HG03378 (cell line): ENCODE results near the gene CSK.
A peak's percentile ranks its signal among the peaks of the same experiment; 100 is the strongest.

Source experiments
- ATAC-seq: cut with Tn5 transposase; IDR thresholded peaks from one replicate; pipeline ENCODE4 v1.9.1; 2021; ENCODE audit warnings: mild to moderate bottlenecking, moderate library complexity; ENCODE audit not compliant: unreplicated experiment

CSK gene

GRCh38 chr15:74799856-74800558 is 18.1 kb downstream of the CSK start:
- ATAC-seq: no peak

GRCh38 chr15:74800559-74801094 is 18.7 kb downstream of the CSK start:
- no peak for ATAC-seq

- ATAC-seq: no peak
Measured at GRCh38 chr15:74801311-74801997, 19.6 kb downstream of the CSK start.

- no peak for ATAC-seq
Measured at GRCh38 chr15:74802290-74802689, 20.4 kb downstream of the CSK start.

GRCh38 chr15:74802862-74803447 is 21.1 kb downstream of the CSK start:
- no peak for ATAC-seq

- no peak for ATAC-seq
Measured at GRCh38 chr15:74804935-74805334, 23.1 kb downstream of the CSK start.

- ATAC-seq: no peak
Measured at GRCh38 chr15:74807282-74807681, 25.4 kb downstream of the CSK start.

GRCh38 chr15:74808078-74808839 is 26.4 kb downstream of the CSK start:
- ATAC-seq: no peak

GRCh38 chr15:74808840-74809229 is 27.0 kb downstream of the CSK start:
- ATAC-seq: no peak

GRCh38 chr15:74809242-74809641 is 27.4 kb downstream of the CSK start:
- no peak for ATAC-seq

GRCh38 chr15:74809956-74810355 is 28.1 kb downstream of the CSK start:
- ATAC-seq: no peak

- no peak for ATAC-seq
Measured at GRCh38 chr15:74812533-74812932, 30.7 kb downstream of the CSK start, which contains the start of gene LMAN1L. LMAN1L (plus strand) TSS chr15:74812835; CDS start chr15:74812855, 20 bp downstream.

- ATAC-seq: no peak
Measured at GRCh38 chr15:74815121-74815934, 33.4 kb downstream of the CSK start.

- ATAC-seq: no peak
Measured at GRCh38 chr15:74815961-74816360, 34.1 kb downstream of the CSK start.

GRCh38 chr15:74816624-74817369 is 34.9 kb downstream of the CSK start:
- no peak for ATAC-seq

GRCh38 chr15:74817370-74817737 is 35.5 kb downstream of the CSK start:
- ATAC-seq: no peak

- no peak for ATAC-seq
Measured at GRCh38 chr15:74820056-74820455, 38.2 kb downstream of the CSK start.

GRCh38 chr15:74821091-74821789 is 39.4 kb downstream of the CSK start:
- peak; percentile 72 for ATAC-seq

- ATAC-seq: no peak
Measured at GRCh38 chr15:74821790-74822158, 39.9 kb downstream of the CSK start.
